Endothelial cell (in vitro differentiated cells): ENCODE measurements around the gene RPA1. TPM values are rescaled to one million over a fixed set of nuclear protein-coding genes. Genes with fewer than 3 reads are reported as not detected.

ENCODE experiments used
- DNase-seq: peaks from one replicate; pipeline ENCODE4 v3.0.0; 2021; ENCODE audit warnings: low spot score
- H3K27ac Mint-ChIP-seq: one replicate; pipeline ENCODE4 v1.8.0; 2021; ENCODE audit warnings: mixed read lengths, inconsistent platforms; ENCODE audit not compliant: unreplicated experiment
- H3K27me3 Mint-ChIP-seq: one replicate; pipeline ENCODE4 v1.8.0; 2021; ENCODE audit warnings: mild to moderate bottlenecking, moderate library complexity, mixed read lengths, inconsistent platforms; ENCODE audit not compliant: unreplicated experiment
- H3K36me3 Mint-ChIP-seq: one replicate; pipeline ENCODE4 v1.8.0; 2021; ENCODE audit warnings: mild to moderate bottlenecking, low read depth, mixed read lengths, inconsistent platforms; ENCODE audit not compliant: unreplicated experiment
- H3K4me1 Mint-ChIP-seq: one replicate; pipeline ENCODE4 v1.8.0; 2021; ENCODE audit warnings: mild to moderate bottlenecking, mixed read lengths, inconsistent platforms; ENCODE audit not compliant: unreplicated experiment
- H3K4me3 Mint-ChIP-seq: one replicate; pipeline ENCODE4 v1.8.0; 2021; ENCODE audit warnings: mild to moderate bottlenecking, mixed read lengths, inconsistent platforms; ENCODE audit not compliant: unreplicated experiment
- H3K9me3 Mint-ChIP-seq: one replicate; pipeline ENCODE4 v1.8.0; 2021; ENCODE audit warnings: mixed read lengths, inconsistent platforms; ENCODE audit not compliant: unreplicated experiment
- total RNA-seq: library from RNA; stranded (reverse); fragmentation: NEBNext Ultra II Directional; extraction: Animal tissue kit (Norgen Biotek cat#: 25700); gene quantifications from one replicate; pipeline ENCODE4 v1.2.1, GENCODE V29; 2021; ENCODE audit not compliant: unreplicated experiment
- TF ChIP-seq, protein P1 (sequence below): fragments of 200-600 bp; sonication (generic); IDR thresholded peaks from one replicate; pipeline ENCODE4 v1.5.0; 2021; ENCODE audit warnings: antibody characterized with exemption; ENCODE audit not compliant: unreplicated experiment

RPA1 gene
- total RNA-seq, 1 donor from 2014 or later: 105 TPM

DNA sequence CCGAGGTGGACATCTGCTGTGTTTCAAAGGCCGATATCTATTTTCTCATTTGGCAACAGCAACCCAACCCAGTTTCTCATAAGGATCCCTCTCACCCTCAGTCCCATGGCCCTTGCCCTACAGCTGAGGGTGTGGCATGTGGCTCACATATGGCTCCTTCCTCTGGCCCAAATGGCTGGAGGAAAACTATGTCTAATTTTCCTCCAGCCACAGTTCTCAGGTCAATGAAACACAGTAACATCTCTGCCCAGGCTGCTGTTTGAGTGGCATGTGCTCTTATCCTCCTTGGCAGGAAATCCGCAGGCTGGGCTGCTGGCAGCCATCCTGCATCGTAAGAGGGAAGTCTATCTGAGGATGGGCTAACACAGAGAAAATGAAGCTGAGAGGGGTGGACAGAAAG is 43.9 kb upstream of the RPA1 start:
- H3K4me3 Mint-ChIP-seq: no peak overlapping the region
- no peaks in the 10 kb centered on the region for H3K4me1 Mint-ChIP-seq
- H3K36me3 Mint-ChIP-seq: peaks cover 32% of the 10 kb centered on the region
- no peak overlapping the region for H3K27ac Mint-ChIP-seq
- H3K9me3 Mint-ChIP-seq: no peaks in the 10 kb centered on the region
- DNase-seq: no peak
- no peaks in the 10 kb centered on the region for H3K27me3 Mint-ChIP-seq
- TF ChIP-seq, protein P1, sequence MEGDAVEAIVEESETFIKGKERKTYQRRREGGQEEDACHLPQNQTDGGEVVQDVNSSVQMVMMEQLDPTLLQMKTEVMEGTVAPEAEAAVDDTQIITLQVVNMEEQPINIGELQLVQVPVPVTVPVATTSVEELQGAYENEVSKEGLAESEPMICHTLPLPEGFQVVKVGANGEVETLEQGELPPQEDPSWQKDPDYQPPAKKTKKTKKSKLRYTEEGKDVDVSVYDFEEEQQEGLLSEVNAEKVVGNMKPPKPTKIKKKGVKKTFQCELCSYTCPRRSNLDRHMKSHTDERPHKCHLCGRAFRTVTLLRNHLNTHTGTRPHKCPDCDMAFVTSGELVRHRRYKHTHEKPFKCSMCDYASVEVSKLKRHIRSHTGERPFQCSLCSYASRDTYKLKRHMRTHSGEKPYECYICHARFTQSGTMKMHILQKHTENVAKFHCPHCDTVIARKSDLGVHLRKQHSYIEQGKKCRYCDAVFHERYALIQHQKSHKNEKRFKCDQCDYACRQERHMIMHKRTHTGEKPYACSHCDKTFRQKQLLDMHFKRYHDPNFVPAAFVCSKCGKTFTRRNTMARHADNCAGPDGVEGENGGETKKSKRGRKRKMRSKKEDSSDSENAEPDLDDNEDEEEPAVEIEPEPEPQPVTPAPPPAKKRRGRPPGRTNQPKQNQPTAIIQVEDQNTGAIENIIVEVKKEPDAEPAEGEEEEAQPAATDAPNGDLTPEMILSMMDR: no peak

- TF ChIP-seq, protein P1: no peak
- H3K27ac Mint-ChIP-seq: no peak overlapping the region
- H3K36me3 Mint-ChIP-seq: peaks cover 31% of the 10 kb centered on the region
- H3K4me1 Mint-ChIP-seq: no peaks in the 10 kb centered on the region
- H3K9me3 Mint-ChIP-seq: no peaks in the 10 kb centered on the region
- H3K27me3 Mint-ChIP-seq: no peaks in the 10 kb centered on the region
- no peak for DNase-seq
- no peak overlapping the region for H3K4me3 Mint-ChIP-seq
These were observed 43.1 kb upstream of the RPA1 start for GRCh38 chr17:1786708-1787107.

- Mint-ChIP-seq H3K4me3 (no peak overlapping the region), H3K27ac (no peak overlapping the region), H3K9me3 (no peaks in the 10 kb centered on the region), H3K4me1 (no peaks in the 10 kb centered on the region), H3K36me3 (peaks cover 24% of the 10 kb centered on the region), H3K27me3 (no peaks in the 10 kb centered on the region)
- no peak for DNase-seq
- TF ChIP-seq, protein P1: no peak
These were observed 42.4 kb upstream of the RPA1 start for GRCh38 chr17:1787301-1787902.

GRCh38 chr17:1789936-1790335 is 39.9 kb upstream of the RPA1 start:
- DNase-seq: no peak
- Mint-ChIP-seq H3K4me1 (no peaks in the 10 kb centered on the region), H3K27ac (no peak overlapping the region), H3K36me3 (peaks cover 11% of the 10 kb centered on the region), H3K4me3 (no peak overlapping the region), H3K9me3 (no peaks in the 10 kb centered on the region), H3K27me3 (peaks cover 2% of the 10 kb centered on the region)
- TF ChIP-seq, protein P1: no peak

GRCh38 chr17:1792495-1793446 is 37.0 kb upstream of the RPA1 start:
- Mint-ChIP-seq H3K9me3 (no peaks in the 10 kb centered on the region), H3K4me1 (no peaks in the 10 kb centered on the region), H3K27ac (no peak overlapping the region), H3K27me3 (peaks cover 2% of the 10 kb centered on the region), H3K36me3 (no peaks in the 10 kb centered on the region), H3K4me3 (no peak overlapping the region)
- no peak for DNase-seq
- TF ChIP-seq, protein P1: no peak
